Fibroblast of skin of abdomen (primary cell): ENCODE data around the gene POMGNT1. TPM values are rescaled to one million over a fixed set of nuclear protein-coding genes. Genes with fewer than 3 reads are reported as not detected.
A peak's percentile ranks its signal among the peaks of the same experiment; 100 is the strongest.
"Not testable (repeated sequence)": the region's sequence is repeated elsewhere in the genome, so short reads cannot be mapped to it uniquely, and the experiment has no call there.

Source experiments
- DNase-seq: peaks from one replicate; pipeline ENCODE4 v3.0.0-alpha.2; 2013
- polyA plus RNA-seq, 2 experiments: library from polyadenylated mRNA; unstranded; fragments of 120-200 nt; gene quantifications; one replicate each; pipeline ENCODE4 v1.2.1, GENCODE V29; 2013; ENCODE audit not compliant: insufficient read length in 2 of 2

POMGNT1 gene
- 53.3 TPM for polyA plus RNA-seq (2013, experiment 1 of 2; ENCODE audit: insufficient read length)
- polyA plus RNA-seq (2013, experiment 2 of 2; ENCODE audit: insufficient read length), result 52.7 TPM

DNA sequence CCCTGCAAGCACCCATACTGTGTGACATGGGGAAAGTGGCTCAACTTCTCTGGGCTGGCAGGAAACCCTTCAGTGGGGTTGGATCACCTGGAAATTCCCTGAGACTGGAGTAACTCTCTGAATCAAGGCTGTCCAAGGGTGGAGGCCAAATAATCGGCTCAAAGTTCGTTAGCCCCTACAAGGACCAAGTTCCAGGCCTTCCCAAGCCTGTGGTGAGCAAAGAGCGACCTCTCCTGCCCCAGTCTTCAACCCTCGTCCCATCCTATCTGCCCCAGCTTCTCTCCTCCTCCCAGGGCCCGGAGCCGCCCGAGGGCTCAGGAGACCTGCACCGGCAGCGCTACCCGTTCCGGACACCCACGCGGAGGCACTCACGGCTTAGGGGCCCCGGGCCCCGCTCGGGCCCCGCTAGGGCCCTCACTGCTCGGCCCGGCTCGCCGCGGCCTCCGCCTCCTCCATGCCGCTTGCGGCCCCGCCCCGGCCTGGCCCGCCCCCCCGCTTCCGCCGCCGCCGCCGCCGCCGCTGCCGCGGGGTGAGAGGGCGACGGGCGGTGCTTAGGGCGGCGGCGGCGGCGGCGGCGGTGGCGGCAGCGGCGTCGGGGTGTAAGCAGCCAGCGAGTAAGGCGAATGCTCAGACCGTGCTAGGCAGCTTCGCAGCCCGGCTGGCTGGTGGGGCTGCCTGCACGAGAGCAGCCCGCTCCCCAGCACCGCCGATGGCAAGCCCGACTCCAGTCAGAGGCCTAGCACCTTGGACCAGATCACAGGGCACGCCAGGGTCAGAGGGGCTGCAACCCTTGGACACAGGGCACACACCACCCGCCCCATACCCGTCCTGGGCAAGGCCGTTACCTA, at the start of gene POMGNT1:
TSS of gene POMGNT1 (minus strand) at position 471 of the 848 bp plus-strand sequence. CDS start 613 bp downstream, outside the sequence.
- DNase-seq, result peak; percentile 71

DNA sequence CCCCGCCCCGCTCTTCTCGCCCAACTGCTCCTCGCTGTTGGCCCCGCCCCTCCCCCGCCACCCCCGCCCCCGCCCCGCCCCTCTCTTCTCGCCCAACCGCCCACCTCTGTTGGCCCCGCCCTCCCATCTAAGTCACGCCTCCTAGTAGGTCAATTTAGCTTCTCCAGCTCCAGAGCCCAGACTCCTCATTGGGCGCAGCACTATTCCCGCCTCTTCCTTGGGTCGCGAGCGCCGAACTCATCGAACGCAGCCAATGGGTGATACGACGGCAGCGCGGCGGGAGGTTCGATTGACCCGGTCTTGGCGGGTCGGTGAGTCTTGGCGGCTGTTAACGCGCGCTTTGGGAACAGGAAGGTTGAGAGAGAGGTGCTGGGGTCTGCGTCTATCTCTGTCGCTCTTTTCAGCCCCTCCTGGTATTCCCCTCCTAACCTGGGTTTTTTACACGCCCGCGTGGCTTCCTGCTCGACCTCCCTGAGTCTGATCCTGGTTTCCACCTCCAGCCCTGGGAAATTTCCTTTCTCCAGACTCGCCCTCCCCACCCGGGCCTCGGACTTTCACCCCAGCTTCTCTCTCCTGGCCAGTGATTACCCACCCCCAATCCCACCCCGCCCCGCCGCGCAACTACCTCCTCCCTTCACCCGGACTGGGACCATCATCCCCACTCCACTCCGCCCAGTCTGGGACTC, 49.3 kb upstream of the POMGNT1 start, which contains the start of gene RAD54L:
TSS of gene RAD54L (plus strand) at position 328 of the 686 bp plus-strand sequence. CDS start 643 bp downstream, outside the sequence.
- DNase-seq, result peak; percentile 99

DNA sequence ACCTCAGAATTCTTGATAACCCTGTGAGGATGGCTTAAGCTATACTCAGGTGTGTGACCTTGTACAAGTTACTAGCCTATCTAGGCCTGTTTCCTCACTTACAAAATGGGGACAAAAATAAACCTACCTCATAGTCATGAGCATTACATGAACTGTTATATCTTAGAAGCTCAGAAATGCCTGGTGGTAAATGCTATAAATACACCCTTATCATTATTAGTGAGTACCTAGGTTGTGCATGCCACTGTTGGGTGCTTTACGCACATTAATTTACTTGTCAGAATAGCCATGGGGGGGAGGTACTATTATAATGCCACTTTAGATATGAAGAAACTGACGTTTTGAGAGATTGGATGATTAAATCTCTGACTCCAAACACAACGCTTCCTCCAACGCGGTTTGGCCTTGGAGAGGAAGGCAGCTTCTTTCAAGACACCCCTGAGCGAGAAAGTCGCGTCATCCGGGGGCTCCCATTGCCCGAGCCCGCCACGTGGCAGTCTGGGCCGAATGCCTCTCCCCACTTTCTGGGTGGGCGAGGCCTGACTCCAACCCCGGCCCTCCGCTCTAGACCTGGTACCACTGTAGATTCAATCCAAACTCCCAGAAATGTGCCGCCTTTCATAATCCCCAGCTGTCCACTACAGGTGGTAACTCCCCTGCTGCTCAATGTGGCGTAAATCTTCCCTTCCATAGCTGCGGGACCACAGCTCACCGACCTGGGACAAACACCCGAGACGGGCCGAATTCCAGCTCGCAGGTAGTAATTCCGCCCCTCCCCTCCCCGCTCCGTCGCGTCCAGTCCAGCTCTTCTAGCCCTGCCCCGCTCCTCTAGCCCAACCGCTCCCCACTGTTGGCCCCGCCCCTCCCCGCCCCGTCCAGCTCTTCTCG, 48.6 kb upstream of the POMGNT1 start:
- peak; percentile 65 for DNase-seq

DNA sequence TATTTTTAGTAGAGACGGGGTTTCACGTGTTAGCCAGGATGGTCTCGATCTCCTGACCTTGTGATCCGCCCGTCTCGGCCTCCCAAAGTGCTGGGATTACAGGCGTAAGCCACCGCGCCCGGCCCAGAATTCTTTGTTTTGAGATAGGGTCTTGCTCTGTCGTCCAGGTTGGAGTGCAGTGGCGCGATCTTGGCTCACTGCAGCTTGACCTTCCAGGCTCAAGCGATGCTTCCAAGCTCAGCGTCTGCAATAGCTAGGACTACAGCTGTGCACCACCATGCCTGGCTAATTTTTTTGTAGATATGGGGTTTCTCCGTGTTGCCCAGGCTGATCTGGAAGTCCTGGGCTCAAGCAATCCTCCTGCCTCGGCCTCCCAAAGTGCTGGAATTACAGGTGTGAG, 47.9 kb upstream of the POMGNT1 start:
- not testable (repeated sequence) for DNase-seq

DNA sequence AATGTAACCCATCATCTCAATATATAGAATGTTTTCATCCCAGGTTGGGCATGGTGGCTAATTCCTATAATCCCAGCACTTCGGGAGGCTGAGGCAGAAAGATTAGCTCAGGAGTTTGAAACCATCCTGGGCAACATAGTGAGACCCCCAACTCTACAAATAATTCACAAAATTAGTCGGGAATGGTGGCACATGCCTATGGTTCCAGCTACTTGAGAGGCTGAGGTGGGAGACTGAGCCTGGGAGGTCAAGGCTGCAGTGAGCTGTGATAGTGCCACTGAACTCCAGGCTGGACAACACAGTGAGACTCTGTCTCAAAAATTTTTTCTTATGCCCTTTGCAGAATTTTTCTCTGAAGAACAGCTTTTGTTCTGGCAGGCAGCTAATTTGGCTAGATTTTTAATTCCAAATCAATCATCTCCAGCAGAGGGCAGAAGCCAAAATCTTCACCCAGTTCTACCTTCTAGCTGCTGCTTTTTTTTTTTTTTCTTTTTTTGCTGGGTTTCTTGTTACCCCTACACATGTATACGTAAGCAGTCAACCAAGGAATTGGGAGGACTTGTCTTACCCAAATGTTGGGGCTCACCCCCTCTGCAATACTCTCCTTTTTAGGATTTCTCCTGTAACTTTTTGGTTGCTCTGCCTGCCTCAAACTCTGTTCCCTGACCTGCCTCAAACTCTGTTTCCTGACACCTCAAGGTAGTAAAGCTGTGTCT, 46.6 kb upstream of the POMGNT1 start:
- peak; percentile 10 for DNase-seq

DNA sequence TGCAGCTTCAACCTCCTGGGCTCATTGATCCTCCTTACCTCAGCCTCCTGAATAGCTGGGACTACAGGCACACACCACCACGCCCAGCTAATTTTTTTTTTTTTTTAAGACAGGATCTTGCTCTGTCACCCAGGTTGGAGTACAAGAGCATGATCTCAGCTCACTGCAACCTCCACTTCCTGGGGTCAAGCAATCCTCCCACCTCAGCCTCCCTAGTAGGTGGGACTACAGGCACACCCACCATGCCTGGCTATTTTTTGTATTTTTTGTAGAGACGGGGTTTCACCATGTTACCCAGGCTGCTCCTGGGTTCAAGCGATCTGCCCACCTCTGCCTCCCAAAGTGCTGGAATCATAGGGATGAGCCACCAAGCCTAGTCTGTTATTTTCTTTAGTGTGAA, 45.6 kb upstream of the POMGNT1 start:
- DNase-seq, result not testable (repeated sequence)

DNA sequence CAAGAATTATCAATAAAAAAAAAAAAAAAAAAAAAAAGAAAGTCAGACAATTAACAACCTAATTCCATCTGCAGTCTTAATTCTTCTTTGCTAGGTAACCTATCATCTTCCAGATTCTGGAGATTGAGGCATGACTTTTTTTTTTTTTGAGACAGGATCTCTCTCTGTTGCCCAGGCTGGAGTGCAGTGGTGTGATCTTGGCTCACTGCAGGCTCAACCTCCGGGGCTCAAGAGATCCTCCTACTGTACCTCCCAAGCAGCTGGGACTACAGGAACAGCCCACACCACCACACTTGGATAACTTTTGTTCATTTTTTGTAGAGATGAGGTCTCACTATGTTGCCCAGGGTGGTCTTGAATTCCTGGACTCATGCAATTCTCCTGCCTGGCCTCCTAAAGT, 44.7 kb upstream of the POMGNT1 start:
- DNase-seq, result no peak

DNA sequence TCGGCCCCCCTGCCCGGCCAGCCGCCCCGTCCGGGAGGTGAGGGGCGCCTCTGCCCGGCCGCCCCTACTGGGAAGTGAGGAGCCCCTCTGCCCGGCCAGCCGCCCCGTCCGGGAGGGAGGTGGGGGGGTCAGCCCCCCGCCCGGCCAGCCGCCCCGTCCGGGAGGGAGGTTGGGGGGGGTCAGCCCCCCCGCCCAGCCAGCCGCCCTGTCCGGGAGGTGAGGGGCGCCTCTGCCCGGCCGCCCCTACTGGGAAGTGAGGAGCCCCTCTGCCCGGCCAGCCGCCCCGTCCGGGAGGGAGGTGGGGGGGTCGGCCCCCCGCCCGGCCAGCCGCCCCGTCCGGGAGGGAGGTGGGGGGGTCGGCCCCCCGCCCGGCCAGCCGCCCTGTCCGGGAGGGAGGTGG, 43.5 kb upstream of the POMGNT1 start:
- DNase-seq, result not testable (repeated sequence)

DNA sequence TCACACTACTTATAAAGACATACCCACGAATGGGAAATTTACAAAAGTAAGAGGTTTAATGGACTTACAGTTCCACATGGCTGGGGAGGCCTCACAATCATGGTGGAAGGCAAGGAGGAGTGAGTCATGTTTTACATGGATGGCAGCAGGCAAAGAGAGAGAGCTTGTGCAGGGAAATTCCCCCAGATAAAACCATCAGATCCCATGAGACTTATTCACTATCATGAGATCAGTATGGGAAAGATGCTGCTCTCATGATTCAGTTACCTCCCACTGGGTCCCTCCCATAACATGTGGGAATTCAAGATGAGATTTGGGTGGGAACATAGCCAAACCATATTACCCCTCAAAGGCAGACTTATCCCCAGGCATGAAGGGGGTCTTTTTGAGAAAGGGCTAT, 40.6 kb upstream of the POMGNT1 start:
- peak; percentile 63 for DNase-seq

DNA sequence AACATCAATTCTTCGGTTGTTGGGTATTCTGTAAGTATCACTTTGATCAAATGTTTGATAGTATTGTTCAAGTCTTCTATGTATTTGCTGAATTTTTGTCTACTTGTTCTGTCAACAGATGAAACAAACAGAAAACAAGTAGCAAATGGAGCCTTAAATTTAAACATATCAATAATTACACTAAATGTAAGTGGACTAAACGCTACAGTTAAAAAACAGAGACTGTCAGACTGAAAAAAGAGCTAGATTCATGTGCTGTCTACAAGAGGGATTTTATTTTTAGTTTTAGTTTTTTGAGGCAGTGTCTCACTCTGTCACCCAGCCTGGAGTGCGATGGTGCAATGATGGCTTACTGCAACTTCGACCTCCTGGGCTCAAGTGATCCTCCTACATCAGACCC, 38.6 kb upstream of the POMGNT1 start:
- DNase-seq, result no peak

DNA sequence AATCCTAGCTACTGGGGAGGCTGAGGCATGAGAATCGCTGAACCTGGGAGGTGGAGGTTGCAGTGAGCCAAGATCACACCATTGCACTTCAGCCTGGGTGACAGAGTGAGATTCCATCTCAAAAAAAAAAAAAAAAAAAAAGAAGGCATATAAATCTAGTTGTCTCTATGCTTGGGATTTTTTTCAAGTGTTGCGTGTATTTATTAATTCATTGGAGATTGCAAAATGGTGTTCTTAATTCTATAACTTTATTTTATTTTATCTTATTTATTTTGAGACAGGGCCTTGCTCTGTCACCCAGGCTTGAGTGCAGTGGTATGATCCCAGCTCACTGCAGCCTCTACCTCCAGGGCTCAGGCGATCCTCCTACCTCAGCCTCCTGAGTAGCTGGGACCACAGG, 33.0 kb upstream of the POMGNT1 start:
- DNase-seq, result not testable (repeated sequence)

DNA sequence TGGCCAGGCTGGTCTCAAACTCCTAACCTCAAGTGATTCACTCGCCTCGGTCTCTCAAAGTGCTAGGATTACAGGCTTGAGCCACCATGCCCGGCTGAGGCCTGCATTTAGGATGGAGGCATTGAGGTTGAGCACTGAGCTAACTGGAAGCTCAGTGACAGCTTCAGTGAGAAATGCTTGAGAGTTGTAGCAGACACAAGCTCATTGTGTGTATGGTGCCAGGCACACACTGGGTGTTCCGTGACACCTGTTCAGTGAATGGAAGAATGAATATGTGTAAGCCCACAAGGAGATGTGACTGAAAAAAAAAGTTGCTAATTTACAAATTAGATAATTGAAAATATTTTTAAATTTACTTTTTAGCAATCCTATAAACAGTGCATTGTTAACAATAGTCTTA, 26.7 kb upstream of the POMGNT1 start:
- DNase-seq, result no peak

DNA sequence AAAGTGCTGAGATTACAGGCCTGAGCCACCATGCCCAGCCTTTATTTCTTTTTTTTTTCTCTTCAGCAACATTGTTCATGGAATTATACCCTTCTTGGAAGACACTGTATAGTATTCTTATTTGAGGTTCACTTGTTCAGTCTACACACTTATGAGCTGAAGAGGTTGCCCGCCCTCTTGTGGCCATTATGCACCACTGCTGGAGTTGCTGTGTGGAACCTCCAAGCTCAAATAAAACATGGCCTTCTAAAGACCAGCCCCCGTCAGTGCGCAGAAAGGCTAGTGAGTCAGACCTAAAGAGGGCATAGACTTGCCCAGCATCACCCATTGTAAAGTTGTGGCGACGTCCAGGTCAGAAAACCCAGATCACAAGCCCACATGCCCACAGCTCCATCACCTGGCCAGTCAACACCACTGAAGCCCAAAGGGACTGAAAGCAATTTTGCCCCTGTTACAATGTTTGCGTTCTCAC, 25.3 kb upstream of the POMGNT1 start:
- DNase-seq, result peak; percentile 83

DNA sequence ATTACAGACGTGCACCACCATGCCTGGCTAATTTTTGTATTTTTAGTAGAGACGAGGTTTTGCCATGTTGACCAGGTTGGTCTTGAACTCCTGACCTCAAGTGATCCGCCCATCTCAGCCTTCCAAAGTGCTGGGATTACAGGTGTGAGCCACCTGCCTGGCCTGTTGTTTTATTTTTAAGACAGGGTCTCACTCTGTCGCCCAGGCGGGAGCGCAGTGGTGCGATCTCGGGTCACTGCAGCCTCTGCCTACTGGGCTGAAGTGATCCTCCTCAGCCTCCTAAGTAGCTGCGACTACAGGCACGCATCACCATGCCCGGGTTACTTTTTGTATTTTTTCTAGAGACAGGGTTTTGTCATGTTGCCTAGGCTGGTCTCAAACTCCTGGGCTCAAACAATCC, 24.8 kb upstream of the POMGNT1 start:
- not testable (repeated sequence) for DNase-seq

DNA sequence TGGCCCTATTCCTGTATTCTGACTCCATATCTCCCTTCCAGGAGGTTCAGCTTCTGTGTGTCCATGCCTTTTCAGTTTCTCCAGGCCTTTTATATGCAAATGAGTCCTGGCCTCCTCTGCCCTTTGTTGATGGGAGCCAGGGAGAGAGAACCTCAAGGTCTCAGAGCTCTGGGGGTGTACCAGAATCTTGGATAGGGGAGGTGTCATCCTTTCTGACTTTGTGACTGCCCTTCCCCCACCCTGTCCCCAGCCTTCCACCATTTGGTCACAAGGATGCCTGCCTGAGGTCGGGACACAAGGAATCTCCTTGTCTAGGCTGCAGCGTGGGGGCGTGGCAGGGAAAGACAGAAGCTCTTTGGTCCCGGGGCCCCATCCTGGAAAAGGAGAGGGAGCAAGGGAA, 23.5 kb upstream of the POMGNT1 start:
- DNase-seq, result no peak

DNA sequence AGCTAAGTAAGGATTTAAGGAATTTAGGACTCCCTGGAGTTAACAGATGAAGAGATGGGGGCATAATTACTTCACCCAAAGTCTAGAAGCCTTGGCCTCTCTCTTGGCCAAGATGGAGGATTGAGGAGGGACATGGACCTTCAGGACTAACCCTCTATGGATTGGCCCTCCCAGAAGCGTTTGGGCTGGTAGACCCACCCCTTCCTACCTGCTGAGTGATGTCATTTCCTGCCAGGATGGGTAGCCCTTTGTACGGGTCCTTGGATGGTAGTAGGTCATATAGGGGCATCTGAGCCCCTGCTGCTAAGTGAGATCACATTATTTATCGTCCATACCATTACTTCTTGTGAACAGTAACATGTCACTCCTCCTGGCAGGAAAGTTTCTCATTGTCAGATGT, 22.6 kb upstream of the POMGNT1 start:
- no peak for DNase-seq

DNA sequence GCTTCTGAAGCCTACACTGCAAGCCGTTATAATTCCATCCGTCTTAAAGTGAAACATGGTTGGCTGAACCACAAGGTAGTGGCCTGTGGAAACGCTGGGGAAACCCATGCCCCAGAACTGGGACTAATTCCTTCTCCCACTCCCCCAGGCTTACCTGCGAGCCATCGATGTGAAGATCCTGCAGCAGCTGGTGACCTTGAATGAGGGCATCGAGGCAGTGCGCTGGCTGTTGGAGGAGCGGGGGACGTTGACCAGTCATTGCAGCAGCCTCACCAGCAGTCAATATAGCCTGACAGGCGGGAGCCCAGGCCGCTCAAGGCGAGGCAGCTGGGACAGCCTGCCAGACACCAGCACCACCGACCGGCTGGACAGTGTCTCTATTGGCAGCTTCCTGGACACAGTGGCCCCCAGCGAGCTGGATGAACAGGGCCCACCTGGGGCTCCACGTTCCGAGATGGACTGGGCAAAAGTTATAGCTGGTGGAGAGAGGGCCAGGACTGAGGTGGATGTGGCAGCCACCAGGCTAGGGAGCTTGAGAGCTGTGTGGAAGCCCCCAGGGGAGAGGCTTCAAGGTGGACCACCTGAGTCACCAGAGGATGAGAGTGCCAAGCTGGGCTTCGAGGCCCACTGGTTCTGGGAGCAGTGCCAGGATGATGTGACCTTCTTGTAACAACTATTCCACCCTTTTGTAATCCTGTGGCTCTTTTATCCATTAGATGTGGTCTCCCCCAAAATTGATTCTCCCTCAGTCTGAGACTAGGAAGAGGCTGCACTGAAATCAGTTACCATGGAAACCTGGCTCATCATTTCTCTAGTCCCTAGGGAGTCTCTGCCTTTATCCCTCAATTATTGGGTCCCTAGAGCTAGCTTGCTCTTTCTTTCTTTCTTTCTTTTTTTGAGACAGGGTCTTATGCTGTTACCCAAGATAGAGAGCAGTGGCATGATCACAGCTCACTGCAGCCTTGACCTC, 21.6 kb upstream of the POMGNT1 start:
- DNase-seq, result no peak

DNA sequence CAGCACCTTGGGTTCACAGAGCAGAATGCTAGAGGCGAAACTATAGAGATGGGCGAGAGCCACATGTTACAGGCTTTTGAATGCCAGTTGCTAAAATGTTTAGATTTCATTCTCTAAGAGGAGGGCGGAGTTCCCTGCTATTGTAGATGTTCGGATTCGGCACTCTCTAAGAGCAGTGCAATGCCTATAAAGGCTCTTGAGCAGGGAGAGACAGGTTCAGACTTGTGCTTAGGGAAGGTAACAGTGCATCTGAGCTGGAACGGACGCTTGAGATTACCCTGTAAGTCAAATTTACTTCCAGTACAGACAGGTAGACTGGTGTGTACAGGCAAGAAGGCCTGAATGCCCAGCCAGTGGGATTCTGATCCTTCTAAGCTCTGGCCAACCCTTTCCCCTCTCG, 20.2 kb upstream of the POMGNT1 start:
- no peak for DNase-seq

DNA sequence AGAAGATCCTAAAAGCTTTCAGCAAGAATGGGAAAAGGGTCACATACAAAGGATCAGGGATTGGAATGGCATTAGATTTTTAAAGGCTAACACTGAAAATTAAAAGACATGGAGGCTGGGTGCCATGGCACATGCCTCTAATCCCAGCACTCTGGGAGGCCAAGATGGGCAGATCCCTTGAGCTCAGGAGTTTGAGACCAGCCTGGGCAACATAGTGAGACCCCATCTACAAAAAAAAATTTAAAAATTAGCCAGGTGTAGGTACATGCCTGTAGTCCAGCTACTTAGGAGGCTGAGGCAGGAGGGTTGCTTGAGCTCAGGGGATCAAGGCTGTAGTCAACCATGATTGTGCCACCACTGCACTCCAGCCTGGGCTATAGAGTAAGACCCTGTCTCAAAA, 17.3 kb upstream of the POMGNT1 start:
- no peak for DNase-seq

DNA sequence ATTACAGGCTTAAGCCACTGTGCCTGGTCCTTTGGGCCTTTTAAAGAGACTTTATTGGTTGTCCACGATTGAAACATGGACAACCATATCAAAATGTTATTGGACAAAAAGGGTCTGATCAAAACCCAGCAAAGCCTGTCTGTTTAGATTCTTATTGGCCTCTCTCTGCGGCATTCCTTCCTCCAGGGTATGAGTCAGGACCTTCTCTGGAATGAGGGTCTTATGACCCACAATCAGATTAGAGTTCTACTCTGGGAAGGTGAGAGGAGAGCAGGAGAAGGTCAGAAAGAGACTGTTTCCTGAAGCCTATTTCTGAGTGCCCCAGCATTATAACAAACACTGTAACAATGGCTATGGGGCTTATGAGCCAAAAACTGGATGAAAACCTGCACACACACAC, 12.8 kb upstream of the POMGNT1 start:
- DNase-seq, result no peak

DNA sequence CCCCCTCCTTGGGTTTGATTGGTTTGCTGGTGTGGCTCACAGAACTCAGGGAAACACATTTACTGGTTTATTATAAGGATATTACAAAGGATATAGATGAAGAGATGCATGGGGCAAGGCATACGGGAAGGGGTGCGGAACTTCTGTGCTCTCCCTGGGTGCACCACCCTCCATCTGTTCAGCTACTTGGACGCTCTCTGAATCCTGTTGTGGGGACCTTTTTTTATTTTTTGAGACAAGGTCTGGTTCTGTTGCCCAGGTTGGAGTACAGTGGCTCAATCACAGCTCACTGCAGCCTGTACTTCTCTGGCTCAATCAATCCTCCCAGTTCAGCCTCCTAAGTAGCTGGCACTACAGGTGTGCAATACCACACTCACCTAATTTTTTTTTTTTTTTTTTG, 12.3 kb upstream of the POMGNT1 start:
- DNase-seq, result no peak
